IgD-negative memory B cell (primary cell): Measurements from ENCODE around the gene C15orf40. TPM values are rescaled to one million over a fixed set of nuclear protein-coding genes. Genes with fewer than 3 reads are reported as not detected.
"Not testable (repeated sequence)": the region's sequence is repeated elsewhere in the genome, so short reads cannot be mapped to it uniquely, and the experiment has no call there.

Experiments
- H3K27ac Mint-ChIP-seq, 3 donors: one replicate each; pipeline ENCODE4 v1.8.0; 2020 to 2022; ENCODE audit warnings: mild to moderate bottlenecking in 3 of 3, mixed read lengths in 3 of 3, moderate library complexity in 1 of 3
- H3K27me3 Mint-ChIP-seq: one replicate; pipeline ENCODE4 v1.8.0; 2021; ENCODE audit warnings: mixed read lengths
- H3K36me3 Mint-ChIP-seq: one replicate; pipeline ENCODE4 v1.8.0; 2020; ENCODE audit warnings: mild to moderate bottlenecking, mixed read lengths
- H3K4me1 Mint-ChIP-seq, 3 donors: one replicate each; pipeline ENCODE4 v1.8.0; 2020 to 2022; ENCODE audit warnings: mixed read lengths in 3 of 3, mild to moderate bottlenecking in 1 of 3
- H3K4me3 Mint-ChIP-seq, 4 donors: one replicate each; pipeline ENCODE4 v1.8.0; 2020 to 2022; ENCODE audit warnings: mild to moderate bottlenecking in 4 of 4, mixed read lengths in 4 of 4, moderate library complexity in 3 of 4
- H3K9me3 Mint-ChIP-seq, 3 donors: one replicate each; pipeline ENCODE4 v1.8.0; 2020 to 2021; ENCODE audit warnings: mixed read lengths in 3 of 3, mild to moderate bottlenecking in 1 of 3
- polyA plus RNA-seq: library from polyadenylated mRNA; unstranded; fragments of 300-500 nt; fragmentation: Illumina TruSeq; gene quantifications from one replicate; pipeline ENCODE4 v1.2.3, GENCODE V29; 2021

C15orf40 gene
- 54.5 TPM for polyA plus RNA-seq

DNA sequence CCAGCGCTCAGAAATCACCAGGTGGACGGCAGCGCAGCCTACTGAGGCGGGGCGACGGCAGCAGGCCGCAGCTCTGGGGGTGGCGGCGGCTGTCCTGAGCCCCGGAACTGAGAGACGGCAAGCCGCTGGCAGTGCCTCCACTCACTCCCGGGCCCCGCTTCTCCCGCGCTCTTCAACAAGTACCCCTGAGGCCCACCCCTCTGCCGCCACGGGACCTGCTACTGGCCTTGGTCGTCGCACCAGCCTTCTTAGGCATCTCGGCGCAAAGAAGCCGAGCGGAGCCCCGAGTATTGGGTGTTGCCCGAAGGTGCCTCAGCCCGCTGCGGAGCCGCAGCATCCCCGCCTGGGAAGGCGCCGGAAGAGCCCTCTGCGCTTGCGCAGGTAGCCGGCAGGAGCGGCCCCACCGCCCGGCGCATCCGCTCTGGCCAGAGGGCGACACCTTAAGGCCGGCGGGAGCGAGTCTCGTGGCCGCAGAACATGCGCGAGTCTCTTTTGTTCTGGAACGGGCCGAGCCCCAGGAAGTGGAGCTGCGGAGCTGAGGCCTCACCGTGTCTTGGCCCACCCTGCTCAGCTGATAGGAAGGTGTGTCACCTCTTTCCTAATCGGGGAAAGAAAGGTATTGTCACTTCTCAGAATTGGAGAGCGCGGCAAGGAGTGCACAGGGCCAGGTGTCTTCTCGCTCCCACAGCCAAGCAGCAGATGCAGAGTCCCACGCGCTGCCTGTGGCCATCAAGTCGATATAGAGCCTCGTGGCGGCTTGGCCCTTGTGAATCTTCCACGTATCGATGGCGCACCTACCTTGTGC lies at the start of gene C15orf40:
TSS of gene C15orf40 (minus strand) at position 369 of the 805 bp plus-strand sequence. CDS start at position 337, 32 bp downstream.
- peak within 1 kb of the TSS; percentile 71 to 94 (median 85) for H3K27ac Mint-ChIP-seq
- no peaks in the 10 kb centered on the region for H3K27me3 Mint-ChIP-seq
- H3K4me3 Mint-ChIP-seq = peak within 1 kb of the TSS; percentile 90 to 96 (median 94)
- H3K9me3 Mint-ChIP-seq = no peaks in the 10 kb centered on the region
- H3K36me3 Mint-ChIP-seq = peaks cover 8% of the 10 kb centered on the region
- H3K4me1 Mint-ChIP-seq = peaks cover 17 to 42% (median 39%) of the 10 kb centered on the region in 3 donors

DNA sequence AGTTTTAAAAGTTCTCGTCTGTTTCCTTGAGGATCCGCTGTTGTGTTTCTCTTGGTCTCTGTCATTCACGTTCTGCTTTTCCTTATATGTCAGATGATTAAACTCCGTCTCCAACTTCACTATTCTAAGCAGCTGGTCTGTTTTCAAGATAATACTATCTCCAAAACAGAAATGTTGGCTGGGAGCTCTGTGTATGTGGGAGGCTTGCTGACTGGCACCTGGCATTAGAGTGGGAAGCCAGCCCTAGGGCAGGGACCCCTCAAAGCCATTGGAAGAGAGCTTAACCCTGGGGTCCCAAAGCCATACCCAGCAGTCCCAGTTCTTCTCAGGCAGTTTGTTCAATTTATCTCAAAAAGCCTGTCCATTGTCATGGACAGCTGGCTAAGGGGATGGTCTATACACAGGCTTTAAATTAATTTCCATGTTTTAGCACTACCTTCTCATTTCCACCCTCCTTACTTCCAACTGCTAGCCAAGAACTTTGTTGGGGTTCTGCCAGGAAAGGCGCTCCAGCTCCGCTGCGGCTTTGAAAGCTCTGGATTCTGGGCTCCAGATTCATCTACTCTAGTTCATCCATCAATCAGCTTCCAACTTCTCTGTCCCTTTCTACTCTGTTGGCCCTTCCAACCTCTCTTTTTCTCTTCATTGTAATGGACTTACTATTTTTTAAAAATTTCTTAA lies 46.4 kb upstream of the C15orf40 start:
- Mint-ChIP-seq H3K4me3 (no peak overlapping the region), H3K4me1 (peaks cover 4 to 17% (median 8%) of the 10 kb centered on the region in 3 donors), H3K27me3 (no peaks in the 10 kb centered on the region), H3K9me3 (no peaks in the 10 kb centered on the region), H3K27ac (no peak overlapping the region), H3K36me3 (peaks cover 3% of the 10 kb centered on the region)

DNA sequence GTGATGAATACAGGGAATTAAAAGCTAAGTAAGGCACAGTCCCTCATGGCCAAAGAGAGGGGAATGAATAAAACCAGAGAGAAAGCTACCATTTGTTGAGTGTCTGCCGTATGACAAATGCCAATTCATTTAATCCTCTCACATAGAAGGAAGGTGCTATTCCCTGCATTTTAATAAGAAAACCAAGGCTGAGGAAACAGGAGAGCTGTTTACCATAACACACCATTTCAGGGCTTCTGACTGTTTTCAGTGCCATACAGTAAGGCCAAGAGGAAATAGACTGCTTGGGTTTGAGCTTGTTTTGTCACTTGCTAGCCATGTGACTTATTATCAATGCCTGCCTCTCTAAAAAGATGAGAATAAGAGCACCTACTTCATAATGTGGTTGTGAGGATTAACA lies 45.6 kb upstream of the C15orf40 start:
- peaks cover 3% of the 10 kb centered on the region for H3K36me3 Mint-ChIP-seq
- H3K4me1 Mint-ChIP-seq = peaks cover 4 to 17% (median 8%) of the 10 kb centered on the region in 3 donors
- H3K27me3 Mint-ChIP-seq = no peaks in the 10 kb centered on the region
- peak overlapping the region in 1 of 3 donors; percentile 47 for H3K27ac Mint-ChIP-seq
- H3K9me3 Mint-ChIP-seq = no peaks in the 10 kb centered on the region
- no peak overlapping the region for H3K4me3 Mint-ChIP-seq

DNA sequence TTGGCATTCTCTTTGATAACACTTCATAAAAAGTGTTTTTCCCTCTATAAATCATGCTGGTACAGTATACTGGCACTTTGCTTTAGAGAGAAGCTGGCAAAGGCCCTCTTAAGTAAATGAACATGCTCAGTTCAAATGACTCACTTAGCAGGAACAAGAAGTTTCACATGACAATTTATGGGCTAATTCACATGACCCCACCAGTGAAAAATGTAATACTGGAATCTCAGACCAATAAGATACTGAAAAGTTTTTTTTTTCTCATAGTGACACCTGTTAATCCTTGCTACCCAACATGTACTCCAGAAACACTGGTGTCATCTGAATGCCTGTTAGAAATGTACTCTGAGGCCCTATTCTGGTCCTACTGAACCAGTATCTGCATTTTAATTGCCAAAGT lies 41.7 kb upstream of the C15orf40 start:
- Mint-ChIP-seq H3K4me1 (peaks cover 1 to 10% (median 10%) of the 10 kb centered on the region in 3 donors), H3K27me3 (no peaks in the 10 kb centered on the region), H3K9me3 (no peaks in the 10 kb centered on the region), H3K4me3 (no peak overlapping the region), H3K36me3 (peaks cover 5% of the 10 kb centered on the region), H3K27ac (no peak overlapping the region)

DNA sequence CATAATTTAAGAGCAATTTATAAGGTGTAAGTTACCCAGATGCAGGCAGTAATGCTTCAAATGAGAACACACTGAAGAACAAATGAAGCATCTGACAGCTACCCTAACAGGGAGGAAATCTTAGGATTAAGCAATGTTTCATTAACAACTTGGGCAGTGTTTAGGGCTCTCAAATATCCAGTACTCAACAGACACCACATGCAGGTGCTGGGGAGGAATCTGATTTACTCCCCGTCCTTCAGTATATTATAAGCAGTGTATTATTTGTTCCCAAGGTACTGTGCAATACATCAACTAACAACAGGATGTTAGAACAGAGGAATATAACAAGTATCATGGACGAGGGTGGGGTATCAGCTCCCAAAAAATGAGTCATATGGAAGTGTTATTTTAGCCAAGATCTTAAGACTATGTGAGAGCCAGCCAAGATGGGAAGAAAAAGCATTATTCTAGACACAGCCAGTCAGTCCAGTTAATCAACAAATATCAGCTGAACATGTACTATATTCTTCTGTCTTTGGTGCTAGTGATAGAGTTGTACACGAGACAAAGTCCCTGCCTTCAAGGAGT lies 35.2 kb upstream of the C15orf40 start:
- no peaks in the 10 kb centered on the region for H3K9me3 Mint-ChIP-seq
- H3K36me3 Mint-ChIP-seq = peaks cover 6% of the 10 kb centered on the region
- peak overlapping the region in 1 of 3 donors; percentile 21 for H3K27ac Mint-ChIP-seq
- no peak overlapping the region for H3K4me3 Mint-ChIP-seq
- H3K4me1 Mint-ChIP-seq = peaks cover 4 to 6% (median 4%) of the 10 kb centered on the region in 3 donors
- H3K27me3 Mint-ChIP-seq = no peaks in the 10 kb centered on the region

DNA sequence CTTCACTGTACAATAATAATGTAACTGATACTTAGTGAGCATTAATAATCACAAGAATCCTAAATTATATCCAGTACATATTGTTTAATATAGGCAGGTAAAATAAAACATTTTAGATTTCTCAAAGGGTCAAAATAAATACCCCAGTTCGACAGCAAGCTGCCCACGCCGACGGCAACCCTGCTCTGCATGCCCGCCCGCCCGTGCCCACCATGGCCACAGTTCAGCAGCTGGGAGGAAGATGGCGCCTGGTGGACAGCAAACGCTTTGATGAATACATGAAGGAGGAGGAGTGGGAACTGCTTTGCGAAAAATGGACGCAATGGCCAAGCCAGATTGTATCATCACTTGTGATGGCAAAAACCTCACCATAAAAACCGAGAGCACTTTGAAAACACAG lies 32.7 kb upstream of the C15orf40 start:
- no peak overlapping the region for H3K27ac Mint-ChIP-seq
- peaks cover 5 to 6% (median 6%) of the 10 kb centered on the region in 3 donors for H3K4me1 Mint-ChIP-seq
- no peaks in the 10 kb centered on the region for H3K9me3 Mint-ChIP-seq
- no peak overlapping the region for H3K4me3 Mint-ChIP-seq
- H3K36me3 Mint-ChIP-seq = peaks cover 4% of the 10 kb centered on the region
- no peaks in the 10 kb centered on the region for H3K27me3 Mint-ChIP-seq

DNA sequence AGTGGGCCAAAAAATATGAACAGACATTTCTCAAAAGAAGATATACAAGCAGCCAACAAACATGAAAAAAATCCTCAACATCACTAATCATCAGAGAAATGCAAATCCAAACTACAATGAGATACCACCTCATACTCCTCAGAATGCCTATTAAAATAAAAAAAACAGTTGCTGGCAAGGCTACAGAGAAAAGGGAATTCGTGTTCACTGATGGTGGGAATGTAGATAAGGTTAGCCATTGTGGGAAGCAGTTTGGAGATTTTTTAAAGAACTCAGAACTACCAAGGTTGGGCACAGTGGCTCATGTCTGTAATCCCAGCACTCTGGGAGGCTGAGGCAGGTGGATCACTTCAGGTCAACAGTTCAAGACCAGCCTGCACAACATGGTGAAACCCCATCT lies 27.8 kb upstream of the C15orf40 start:
- peaks cover 14 to 19% (median 19%) of the 10 kb centered on the region in 3 donors for H3K4me1 Mint-ChIP-seq
- no peak overlapping the region for H3K4me3 Mint-ChIP-seq
- H3K27me3 Mint-ChIP-seq = no peaks in the 10 kb centered on the region
- peak overlapping the region in 2 of 3 donors; percentile 6 to 11 for H3K27ac Mint-ChIP-seq
- H3K9me3 Mint-ChIP-seq = peaks cover 0 to 3% (median 2%) of the 10 kb centered on the region in 3 donors
- peaks cover 21% of the 10 kb centered on the region for H3K36me3 Mint-ChIP-seq

DNA sequence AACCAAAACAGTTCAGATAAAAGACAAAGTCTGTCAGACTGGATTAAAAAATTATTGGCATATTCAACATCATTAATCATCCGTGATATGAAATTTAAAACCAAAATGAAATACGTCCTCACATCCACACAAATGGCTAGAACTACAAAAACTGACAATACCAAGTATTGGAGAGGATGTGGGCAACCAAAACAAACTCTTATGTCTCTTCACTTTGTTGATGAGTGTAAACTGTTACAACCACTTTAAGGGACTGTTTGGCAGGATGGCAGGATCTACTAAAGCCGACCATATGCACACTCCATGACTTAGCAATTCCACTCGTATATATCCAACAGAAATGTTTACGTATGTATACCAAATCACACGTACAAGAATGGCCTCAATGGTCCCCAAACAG lies 24.8 kb upstream of the C15orf40 start:
- Mint-ChIP-seq H3K27me3 (no peaks in the 10 kb centered on the region), H3K4me1 (peaks cover 14 to 20% (median 19%) of the 10 kb centered on the region in 3 donors), H3K4me3 (peak overlapping the region in 1 of 4 donors; percentile 37), H3K27ac (no peak overlapping the region), H3K9me3 (peaks cover 0 to 5% (median 2%) of the 10 kb centered on the region in 3 donors), H3K36me3 (peaks cover 25% of the 10 kb centered on the region)

DNA sequence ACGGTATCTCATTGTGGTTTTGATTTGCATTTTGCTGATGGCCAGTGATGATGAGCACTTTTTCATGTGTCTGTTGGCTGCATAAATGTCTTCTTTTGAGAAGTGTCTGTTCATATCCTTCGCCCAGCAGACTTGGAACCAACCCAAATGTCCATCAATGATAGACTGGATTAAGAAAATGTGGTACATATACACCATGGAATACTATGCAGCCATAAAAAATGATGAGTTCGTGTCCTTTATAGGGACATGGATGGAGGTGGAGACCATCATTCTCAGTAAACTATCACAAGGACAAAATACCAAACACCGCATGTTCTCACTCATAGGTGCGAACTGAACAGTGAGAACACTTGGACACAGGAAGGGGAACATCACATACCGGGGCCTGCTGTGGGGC lies 19.8 kb upstream of the C15orf40 start:
- H3K4me3 Mint-ChIP-seq, H3K27ac Mint-ChIP-seq, H3K27me3 Mint-ChIP-seq, H3K4me1 Mint-ChIP-seq, H3K9me3 Mint-ChIP-seq: not testable (repeated sequence)
- peaks cover 12% of the 10 kb centered on the region for H3K36me3 Mint-ChIP-seq

DNA sequence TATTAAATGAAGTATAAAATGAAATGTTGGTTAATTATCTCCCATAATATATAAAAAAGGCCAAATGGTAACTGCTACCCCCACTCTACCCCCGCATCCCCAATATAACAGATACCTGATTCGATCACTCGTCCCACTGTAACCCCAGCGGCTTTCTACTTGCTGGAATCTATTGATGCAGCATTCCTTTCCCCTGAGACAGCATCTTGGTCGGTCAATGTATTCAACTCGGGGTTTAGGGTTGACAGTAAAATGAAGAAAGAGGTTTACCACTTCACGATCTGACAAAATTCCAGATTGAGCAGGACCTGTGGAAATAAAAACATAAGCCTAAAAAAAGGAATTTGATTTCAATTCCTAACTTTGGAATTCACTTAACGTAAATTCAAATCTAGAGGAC lies 18.6 kb upstream of the C15orf40 start:
- H3K4me3 Mint-ChIP-seq = no peak overlapping the region
- H3K27ac Mint-ChIP-seq = no peak overlapping the region
- peaks cover 0 to 2% (median 0%) of the 10 kb centered on the region in 3 donors for H3K9me3 Mint-ChIP-seq
- H3K4me1 Mint-ChIP-seq = peaks cover 0 to 3% (median 1%) of the 10 kb centered on the region in 3 donors
- peaks cover 11% of the 10 kb centered on the region for H3K36me3 Mint-ChIP-seq
- no peaks in the 10 kb centered on the region for H3K27me3 Mint-ChIP-seq

DNA sequence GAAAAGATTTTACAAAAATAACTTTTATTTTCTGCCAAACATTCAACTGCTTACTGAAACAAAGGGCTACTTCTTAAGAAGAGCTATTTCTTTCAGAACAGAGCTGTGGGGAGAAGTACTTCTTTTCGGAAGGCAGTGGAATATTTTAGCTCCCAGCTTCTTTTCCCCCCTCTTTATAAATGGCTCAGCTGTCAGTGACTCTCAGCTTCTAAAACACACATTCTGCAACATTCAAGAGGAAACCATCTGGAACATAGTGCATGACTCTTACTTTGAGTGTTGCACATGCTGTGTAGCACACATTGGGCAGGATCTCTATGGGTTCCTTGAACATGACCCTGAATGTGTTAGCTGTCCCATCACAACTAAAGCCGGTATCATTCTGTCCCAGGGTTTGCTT lies 7.0 kb upstream of the C15orf40 start:
- H3K36me3 Mint-ChIP-seq = no peaks in the 10 kb centered on the region
- H3K27me3 Mint-ChIP-seq = no peaks in the 10 kb centered on the region
- H3K27ac Mint-ChIP-seq = no peak overlapping the region

DNA sequence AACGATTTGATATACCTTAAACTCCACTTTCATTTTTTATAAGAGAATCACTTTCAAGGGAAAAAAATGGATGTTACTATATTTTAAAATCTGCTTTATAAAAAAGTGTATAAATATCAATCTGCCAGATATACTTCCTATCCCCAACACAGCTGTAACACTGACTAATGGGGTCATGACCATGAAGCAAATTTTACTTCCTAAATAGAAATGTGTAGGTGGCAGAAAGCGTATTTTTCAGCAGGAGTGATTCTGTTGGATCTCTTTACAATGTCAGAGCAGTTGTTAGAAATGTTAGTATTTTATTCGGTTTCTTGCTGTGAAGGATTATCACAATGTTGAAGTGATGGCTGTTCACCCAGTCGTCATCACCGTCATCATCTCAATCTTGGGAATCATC lies 5.5 kb upstream of the C15orf40 start:
- Mint-ChIP-seq H3K27ac (no peak overlapping the region), H3K4me3 (no peak overlapping the region), H3K4me1 (peaks cover 13 to 24% (median 21%) of the 10 kb centered on the region in 3 donors), H3K36me3 (peaks cover 1% of the 10 kb centered on the region), H3K27me3 (no peaks in the 10 kb centered on the region), H3K9me3 (no peaks in the 10 kb centered on the region)

More for the DNA sequence above, 7.0 kb upstream of the C15orf40 start:
- Mint-ChIP-seq H3K9me3 (no peaks in the 10 kb centered on the region), H3K4me3 (no peak overlapping the region), H3K4me1 (peaks cover 2 to 12% (median 9%) of the 10 kb centered on the region in 3 donors)

DNA sequence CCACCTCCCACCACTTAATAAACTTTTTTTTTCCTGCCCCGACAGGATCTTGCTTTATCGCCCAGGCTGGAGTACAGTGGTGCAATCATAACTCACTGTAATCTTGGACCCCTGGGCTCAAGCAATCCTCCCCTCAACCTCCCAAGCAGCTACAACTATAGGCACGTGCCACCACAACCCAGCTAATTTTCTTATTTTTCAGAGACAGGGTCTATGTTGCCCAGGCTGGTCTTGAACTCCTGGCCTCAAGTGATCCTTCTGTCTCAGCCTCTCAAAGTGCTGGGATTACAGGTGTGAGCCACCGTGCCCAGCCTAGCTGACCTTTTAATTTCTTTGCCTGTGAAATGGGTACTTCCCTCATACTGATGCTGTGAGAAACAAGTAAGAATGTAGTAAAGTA lies 3.9 kb upstream of the C15orf40 start:
- H3K27me3 Mint-ChIP-seq = no peaks in the 10 kb centered on the region
- peak overlapping the region in 1 of 3 donors; percentile 39 for H3K27ac Mint-ChIP-seq
- no peaks in the 10 kb centered on the region for H3K9me3 Mint-ChIP-seq
- peak overlapping the region in 1 of 4 donors; percentile 7 for H3K4me3 Mint-ChIP-seq
- peaks cover 4% of the 10 kb centered on the region for H3K36me3 Mint-ChIP-seq
- peaks cover 17 to 36% (median 31%) of the 10 kb centered on the region in 3 donors for H3K4me1 Mint-ChIP-seq

DNA sequence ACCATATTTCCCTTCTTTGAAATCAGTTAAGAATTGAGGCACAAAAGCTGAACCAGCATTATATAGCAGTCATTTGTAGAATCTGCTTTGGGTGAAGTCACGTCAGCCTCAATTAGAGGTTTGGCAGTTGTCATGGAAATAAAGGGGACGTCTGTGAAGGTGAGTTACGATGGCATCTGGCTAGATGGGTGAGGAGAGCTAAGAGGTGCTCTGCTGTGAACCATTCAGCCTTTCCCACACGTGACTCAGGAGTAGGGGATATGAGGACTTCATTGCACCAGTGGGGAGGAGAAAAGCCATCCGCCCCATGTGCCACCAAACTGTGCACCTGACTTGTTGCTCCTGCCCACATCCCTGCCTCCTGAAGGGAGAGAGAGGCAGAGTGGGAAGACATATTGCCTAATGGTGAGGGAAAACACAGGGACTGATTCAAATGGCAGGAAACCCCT lies 2.8 kb upstream of the C15orf40 start:
- Mint-ChIP-seq H3K4me3 (no peak overlapping the region), H3K36me3 (peaks cover 4% of the 10 kb centered on the region), H3K27me3 (no peaks in the 10 kb centered on the region), H3K4me1 (peaks cover 17 to 38% (median 33%) of the 10 kb centered on the region in 3 donors), H3K27ac (peak overlapping the region in 1 of 3 donors; percentile 80), H3K9me3 (no peaks in the 10 kb centered on the region)

DNA sequence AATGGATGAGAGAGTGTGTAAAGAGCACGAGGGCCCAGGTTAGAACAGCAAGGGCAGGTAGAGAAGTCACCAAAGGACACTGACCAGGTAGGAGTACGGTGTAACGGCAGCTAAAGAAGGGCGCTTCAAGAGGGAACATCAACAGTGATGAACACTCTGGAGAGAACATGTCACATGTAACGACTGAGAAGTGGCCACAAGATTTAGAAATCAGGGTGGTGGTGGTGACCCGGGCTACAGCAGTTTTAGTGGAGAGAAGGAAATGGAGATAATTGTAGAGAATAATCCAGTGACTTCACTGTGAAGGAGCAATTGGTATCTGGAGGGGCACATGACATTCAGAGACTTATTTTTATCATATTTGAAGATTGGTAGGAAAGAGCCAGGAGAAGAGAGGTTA lies 1.2 kb upstream of the C15orf40 start:
- Mint-ChIP-seq H3K4me1 (peaks cover 17 to 38% (median 36%) of the 10 kb centered on the region in 3 donors), H3K27ac (peak overlapping the region in 2 of 3 donors; percentile 51 to 71), H3K27me3 (no peaks in the 10 kb centered on the region), H3K4me3 (peak overlapping the region; percentile 90 to 96 (median 94)), H3K9me3 (no peaks in the 10 kb centered on the region), H3K36me3 (peaks cover 4% of the 10 kb centered on the region)
